HepG2 (cell line): Measurements from ENCODE around the gene NUDT6. TPM values are rescaled to one million over a fixed set of nuclear protein-coding genes. Genes with fewer than 3 reads are reported as not detected.

Experiments used
- HMGXB4 ChIP-seq, 2 experiments: sonication (generic) in 1 of 2; formaldehyde crosslinking in 1 of 2; IDR thresholded peaks; 2 replicates each; pipeline versions ENCODE4 v1.4.0 to v1.6.1; 2018 to 2020; ENCODE audit warnings: missing genetic modification reagents in 2 of 2, borderline replicate concordance in 1 of 2, low read depth in 1 of 2, mild to moderate bottlenecking in 1 of 2, missing biosample characterization in 1 of 2
- PHF20 ChIP-seq: sonication (generic); formaldehyde crosslinking; IDR thresholded peaks from 2 replicates; pipeline ENCODE4 v1.5.0; 2020; ENCODE audit warnings: mild to moderate bottlenecking, missing genetic modification reagents
- RERE ChIP-seq: IDR thresholded peaks from 2 replicates; pipeline ENCODE4 v1.6.1; 2016; ENCODE audit warnings: low read depth, missing genetic modification reagents, missing compliant biosample characterization
- SIN3B ChIP-seq: fragments of 150-350 bp; IDR thresholded peaks from 2 replicates; pipeline ENCODE4 v1.6.1; 2014; ENCODE audit warnings: low read length
- SIX4 ChIP-seq: sonication (generic); formaldehyde crosslinking; IDR thresholded peaks from 2 replicates; pipeline ENCODE4 v1.4.0; 2020; ENCODE audit warnings: missing genetic modification reagents
- SP4 ChIP-seq: sonication (generic); formaldehyde crosslinking; IDR thresholded peaks from 2 replicates; pipeline ENCODE4 v1.8.1; 2023; ENCODE audit warnings: mild to moderate bottlenecking, missing genetic modification reagents
- ZBTB8A ChIP-seq: sonication (generic); formaldehyde crosslinking; IDR thresholded peaks from 2 replicates; pipeline ENCODE4 v1.4.0; 2020; ENCODE audit warnings: mild to moderate bottlenecking, low read depth, missing genetic modification reagents, borderline replicate concordance
- ZNF367 ChIP-seq: sonication (generic); formaldehyde crosslinking; IDR thresholded peaks from 2 replicates; pipeline ENCODE4 v1.4.0; 2020; ENCODE audit warnings: missing genetic modification reagents, borderline replicate concordance
- ZNF605 ChIP-seq: sonication (generic); formaldehyde crosslinking; IDR thresholded peaks from 2 replicates; pipeline ENCODE4 v1.8.0; 2022; ENCODE audit warnings: mild to moderate bottlenecking, missing genetic modification reagents
- ZNF800 ChIP-seq: sonication (generic); formaldehyde crosslinking; IDR thresholded peaks from 2 replicates; pipeline ENCODE4 v1.4.0; 2020; ENCODE audit warnings: missing genetic modification reagents
- polyA plus RNA-seq, 8 experiments: library from polyadenylated mRNA; depleted of rRNA in 3 of 8; stranded (reverse) in 7 of 8; unstranded in 1 of 8; fragments of >200 nt; fragmentation: Illumina TruSeq in 4 of 8; extraction: Trizol in 4 of 8; gene quantifications; 2 replicates each; pipeline versions ENCODE4 v1.2.1 to v1.2.3, GENCODE V29; 2011 to 2016; ENCODE audit warnings: low read depth in 4 of 8, missing spikeins in 1 of 8, mixed read lengths in 1 of 8; ENCODE audit not compliant: insufficient read depth in 1 of 8
- total RNA-seq, 5 experiments: library from RNA; depleted of rRNA; stranded (reverse); fragments of >200 nt; fragmentation: Illumina TruSeq; extraction: Trizol; gene quantifications; 2 replicates each; pipeline ENCODE4 v1.2.3, GENCODE V29; 2016; ENCODE audit warnings: low read depth in 1 of 5

The NUDT6 gene
- total and polyA plus RNA-seq, 2 of the 13 experiments (the other 11 are each of a cell fraction or from before 2014, with no cell fraction given) = 4.8 to 8.3 TPM

DNA sequence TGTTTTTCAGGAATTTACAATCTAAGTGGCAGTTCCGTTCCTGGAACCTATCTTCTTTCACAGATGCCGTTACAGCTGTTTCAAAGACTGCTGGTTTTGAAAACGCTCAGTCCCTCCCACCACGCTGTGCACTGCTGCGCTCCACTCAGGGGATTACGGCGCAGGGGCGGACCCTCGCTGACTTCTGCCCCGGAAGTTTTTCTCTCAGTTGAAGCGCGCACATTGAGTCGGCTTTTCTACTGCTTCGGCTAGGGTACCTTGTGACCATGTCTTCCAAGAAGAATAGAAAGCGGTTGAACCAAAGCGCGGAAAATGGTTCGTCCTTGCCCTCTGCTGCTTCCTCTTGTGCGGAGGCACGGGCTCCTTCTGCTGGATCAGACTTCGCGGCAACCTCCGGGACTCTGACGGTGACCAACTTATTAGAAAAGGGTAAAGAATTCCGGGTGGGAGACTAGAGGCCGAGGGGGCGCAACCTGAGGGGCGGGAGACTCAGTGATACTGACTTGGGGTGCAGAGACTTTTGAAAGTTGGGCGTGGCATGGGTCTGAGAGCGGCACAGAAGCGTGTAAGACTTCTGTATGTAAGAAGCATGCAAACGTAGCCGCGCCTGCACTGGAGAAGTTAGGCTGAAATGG, 597 bp upstream of the NUDT6 start (continued):
- TF ChIP-seq ZNF367 (CRISPR knock-in tag) (no peak), HMGXB4 (CRISPR knock-in tag; IDR thresholded peaks at IDR 0.05; ENCODE audit: borderline replicate concordance in 1 of 2, low read depth in 1 of 2) (peak; percentile 37 to 47; a peak in 3 of 4 replicates), SIN3B (peak; percentile 87), ZBTB8A (CRISPR knock-in tag) (no peak), ZNF800 (CRISPR knock-in tag) (no peak), RERE (CRISPR knock-in tag) (no peak), ZNF605 (CRISPR knock-in tag) (no peak), SP4 (peak; percentile 85), PHF20 (CRISPR knock-in tag) (peak; percentile 78), SIX4 (CRISPR knock-in tag) (0 out of 2 replicates have a peak, but pooled peaks have one; percentile 15)
- TF ChIP-seq, all 625 proteins: peak for 120
